Nasal cavity respiratory epithelium epithelial cell of viscerocranial mucosa (primary cell): ENCODE data around the gene ROBO2. TPM values are rescaled to one million over a fixed set of nuclear protein-coding genes. Genes with fewer than 3 reads are reported as not detected.

Source experiments
- total RNA-seq: library from RNA; depleted of rRNA; stranded (reverse); fragments of >200 nt; gene quantifications from 2 replicates; pipeline ENCODE4 v1.2.3, GENCODE V29; 2014

ROBO2 gene, protein sequence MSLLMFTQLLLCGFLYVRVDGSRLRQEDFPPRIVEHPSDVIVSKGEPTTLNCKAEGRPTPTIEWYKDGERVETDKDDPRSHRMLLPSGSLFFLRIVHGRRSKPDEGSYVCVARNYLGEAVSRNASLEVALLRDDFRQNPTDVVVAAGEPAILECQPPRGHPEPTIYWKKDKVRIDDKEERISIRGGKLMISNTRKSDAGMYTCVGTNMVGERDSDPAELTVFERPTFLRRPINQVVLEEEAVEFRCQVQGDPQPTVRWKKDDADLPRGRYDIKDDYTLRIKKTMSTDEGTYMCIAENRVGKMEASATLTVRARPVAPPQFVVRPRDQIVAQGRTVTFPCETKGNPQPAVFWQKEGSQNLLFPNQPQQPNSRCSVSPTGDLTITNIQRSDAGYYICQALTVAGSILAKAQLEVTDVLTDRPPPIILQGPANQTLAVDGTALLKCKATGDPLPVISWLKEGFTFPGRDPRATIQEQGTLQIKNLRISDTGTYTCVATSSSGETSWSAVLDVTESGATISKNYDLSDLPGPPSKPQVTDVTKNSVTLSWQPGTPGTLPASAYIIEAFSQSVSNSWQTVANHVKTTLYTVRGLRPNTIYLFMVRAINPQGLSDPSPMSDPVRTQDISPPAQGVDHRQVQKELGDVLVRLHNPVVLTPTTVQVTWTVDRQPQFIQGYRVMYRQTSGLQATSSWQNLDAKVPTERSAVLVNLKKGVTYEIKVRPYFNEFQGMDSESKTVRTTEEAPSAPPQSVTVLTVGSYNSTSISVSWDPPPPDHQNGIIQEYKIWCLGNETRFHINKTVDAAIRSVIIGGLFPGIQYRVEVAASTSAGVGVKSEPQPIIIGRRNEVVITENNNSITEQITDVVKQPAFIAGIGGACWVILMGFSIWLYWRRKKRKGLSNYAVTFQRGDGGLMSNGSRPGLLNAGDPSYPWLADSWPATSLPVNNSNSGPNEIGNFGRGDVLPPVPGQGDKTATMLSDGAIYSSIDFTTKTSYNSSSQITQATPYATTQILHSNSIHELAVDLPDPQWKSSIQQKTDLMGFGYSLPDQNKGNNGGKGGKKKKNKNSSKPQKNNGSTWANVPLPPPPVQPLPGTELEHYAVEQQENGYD (N-terminal part only)
- total RNA-seq = 0.34 and 4.0 TPM in 2 replicates

GRCh38 chr3:77039606-77040171 lies at the start of gene ROBO2:
TSS of gene ROBO2 (plus strand) at chr3:77040099. CDS start at chr3:77040786, 687 bp downstream.

